ENCODE results near the gene SNRPA. TPM values are rescaled to one million over a fixed set of nuclear protein-coding genes. Genes with fewer than 3 reads are reported as not detected.

SNRPA gene
- total and polyA plus RNA-seq, 2 of the 8 experiments (the other 6 are each of a cell fraction or from before 2014, with no cell fraction given), result 201 to 202 TPM

GRCh38 chr19:40759352-40759751 is 8.3 kb downstream of the SNRPA start:
- H2AFZ ChIP-seq (ENCODE audit: low read length), result no peak overlapping the region
- CTCF ChIA-PET (ENCODE audit: partially characterized antibody), result interaction anchor here (1.2 kb wide), 1 partner anchor 14 kb away, joined by 3 read pairs; no protein-coding TSS in a partner anchor
- peaks cover 19 to 42% of the 10 kb centered on the region in 2 experiments for H3K79me2 ChIP-seq (ENCODE audit: control insufficient read depth in 1 of 2, insufficient read depth in 2 of 2, low read length in 2 of 2)

More at GRCh38 chr19:40759352-40759751, 8.3 kb downstream of the SNRPA start:
- H3K36me3 ChIP-seq (ENCODE audit: control insufficient read depth in 2 of 4, insufficient read depth in 4 of 4, low read length in 3 of 4), result peaks cover 56 to 99% (median 82%) of the 10 kb centered on the region in 4 experiments
- H3K56ac ChIP-seq (replicated peaks; ENCODE audit: insufficient read length, low read depth, low read length), result no peak overlapping the region
- H4K8ac ChIP-seq (ENCODE audit: extremely low read depth, insufficient read depth, low read length), result no peak overlapping the region; the same call in 1 of the 2 replicates
- no peaks in the 10 kb centered on the region; the same call in 1 of the 2 replicates for H3K23me2 ChIP-seq (ENCODE audit: low read depth, low read length)
- TF ChIP-seq MAX (IDR thresholded peaks at IDR 0.05) (no peak), KDM5A (IDR thresholded peaks at IDR 0.05; ENCODE audit: low read length) (no peak), BACH1 (IDR thresholded peaks at IDR 0.05; ENCODE audit: low read length) (no peak), CHD2 (IDR thresholded peaks at IDR 0.05; ENCODE audit: low read length) (no peak), GTF2F1 (IDR thresholded peaks at IDR 0.05; ENCODE audit: borderline replicate concordance, low read depth, low read length) (no peak), TEAD4 (IDR thresholded peaks at IDR 0.05; ENCODE audit: low read depth, low read length) (no peak), RFX5 (IDR thresholded peaks at IDR 0.05; ENCODE audit: borderline replicate concordance, low read depth, low read length) (no peak), GABPA (IDR thresholded peaks at IDR 0.05; ENCODE audit: borderline replicate concordance, insufficient read depth, low read length) (no peak), SAP30 (IDR thresholded peaks at IDR 0.05; ENCODE audit: insufficient read depth, insufficient replicate concordance, low read length) (no peak), SUZ12 (IDR thresholded peaks at IDR 0.05; ENCODE audit: low read length) (no peak), TAF1 (IDR thresholded peaks at IDR 0.05; ENCODE audit: low read depth, low read length) (no peak), CTBP2 (IDR thresholded peaks at IDR 0.05; ENCODE audit: borderline replicate concordance, insufficient read depth, insufficient read length, low read length) (no peak)
- TF ChIP-seq, protein P1, sequence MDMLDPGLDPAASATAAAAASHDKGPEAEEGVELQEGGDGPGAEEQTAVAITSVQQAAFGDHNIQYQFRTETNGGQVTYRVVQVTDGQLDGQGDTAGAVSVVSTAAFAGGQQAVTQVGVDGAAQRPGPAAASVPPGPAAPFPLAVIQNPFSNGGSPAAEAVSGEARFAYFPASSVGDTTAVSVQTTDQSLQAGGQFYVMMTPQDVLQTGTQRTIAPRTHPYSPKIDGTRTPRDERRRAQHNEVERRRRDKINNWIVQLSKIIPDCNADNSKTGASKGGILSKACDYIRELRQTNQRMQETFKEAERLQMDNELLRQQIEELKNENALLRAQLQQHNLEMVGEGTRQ (IDR thresholded peaks at IDR 0.05; ENCODE audit: low read length), result no peak
- no peak overlapping the region for H3K4ac ChIP-seq (replicated peaks; ENCODE audit: insufficient read length, low read depth, low read length)
- FAIRE-seq (no peak), DNase-seq (ENCODE audit: low read depth in 1 of 2, low spot score in 2 of 2) (no peak)
- no peaks in the 10 kb centered on the region for H3K27me3 ChIP-seq (replicated peaks in 1 of 4; ENCODE audit: control insufficient read depth in 3 of 4, extremely low read depth in 1 of 4, insufficient read depth in 3 of 4, low read length in 3 of 4)
- H2BK120ac ChIP-seq (replicated peaks; ENCODE audit: low read depth, low read length), result no peak overlapping the region
- H3K18ac ChIP-seq (ENCODE audit: extremely low read depth, low read length), result no peak overlapping the region
- POLR2A ChIA-PET (ENCODE audit: partially characterized antibody), result interaction anchor here (0.6 to 15.7 kb wide), 8 partner anchors 9 to 1638 kb away, joined by 3 to 399 read pairs (median 4); partner anchors contain the start of genes ACTMAP, EGLN2, MIA and RAB4B
- H3K79me1 ChIP-seq (ENCODE audit: low read depth, low read length), result peaks cover 9% of the 10 kb centered on the region
- no peaks in the 10 kb centered on the region; a peak in 2 of 7 replicates for H3K4me1 ChIP-seq (replicated peaks in 1 of 4; ENCODE audit: control insufficient read depth in 3 of 4, insufficient read depth in 4 of 4, low read length in 3 of 4)
- no peak overlapping the region for H3K27ac ChIP-seq (ENCODE audit: low read depth, low read length)
- no peak overlapping the region for H3K4me2 ChIP-seq (ENCODE audit: insufficient read depth in 1 of 2, low read depth in 2 of 2, low read length in 2 of 2)
- H4K91ac ChIP-seq (replicated peaks; ENCODE audit: insufficient read length, low read length), result no peak overlapping the region
- no peak overlapping the region for H3K23ac ChIP-seq (ENCODE audit: insufficient read length)
- WGBS, 2 experiments (ENCODE audit: extremely low coverage in 1 of 2, insufficient coverage in 1 of 2, insufficient read length in 1 of 2, insufficient replicate concordance in 2 of 2, low coverage in 1 of 2, low lambda C conversion rate in 2 of 2, missing lambda C conversion rate in 1 of 2), result 98% methylated on average over 13 of the region's 13 CpGs; no CpG with 5 or more reads in 1 of the 2 experiments
- no peak overlapping the region for H2BK12ac ChIP-seq (ENCODE audit: low read depth, low read length)
- H2BK20ac ChIP-seq (ENCODE audit: low read length), result no peak overlapping the region
- H2BK5ac ChIP-seq (ENCODE audit: low read depth, low read length), result no peak overlapping the region
- no peak overlapping the region for H3K4me3 ChIP-seq (ENCODE audit: extremely low read depth in 1 of 4, insufficient read depth in 2 of 4, low read depth in 3 of 4, low read length in 4 of 4)
- H4K5ac ChIP-seq (ENCODE audit: insufficient read length, low read depth, low read length), result no peak overlapping the region
- no peak overlapping the region for H3K14ac ChIP-seq (ENCODE audit: insufficient read length)
- no peak overlapping the region for H2AK5ac ChIP-seq (ENCODE audit: low read depth, low read length)
- H3K9ac ChIP-seq (replicated peaks in 1 of 4; ENCODE audit: extremely low read depth in 1 of 4, low read depth in 3 of 4, low read length in 3 of 4), result no peak overlapping the region
- no peaks in the 10 kb centered on the region for H3K9me3 ChIP-seq (ENCODE audit: insufficient read depth in 2 of 2, low read depth in 1 of 2, low read length in 1 of 2)
- H2BK15ac ChIP-seq (ENCODE audit: low read length), result no peak overlapping the region
- H4K20me1 ChIP-seq (replicated peaks in 1 of 2; ENCODE audit: control insufficient read depth in 1 of 2, insufficient read depth in 2 of 2, low read length in 2 of 2), result peaks cover 30 to 47% of the 10 kb centered on the region in 2 experiments

All from H1 (cell line).